HepG2 (cell line): ENCODE measurements around the gene RNF40. TPM values are rescaled to one million over a fixed set of nuclear protein-coding genes. Genes with fewer than 3 reads are reported as not detected.

Experiments used
- BRD4 ChIP-seq: sonication (generic); formaldehyde crosslinking; IDR thresholded peaks from 2 replicates; pipeline ENCODE4 v1.4.0; 2020; ENCODE audit warnings: missing genetic modification reagents
- DMAP1 ChIP-seq: IDR thresholded peaks from 2 replicates; pipeline ENCODE4 v1.6.1; 2016
- DPF2 ChIP-seq: sonication (generic); formaldehyde crosslinking; IDR thresholded peaks from 2 replicates; pipeline ENCODE4 v1.4.0; 2020; ENCODE audit warnings: mild to moderate bottlenecking, low read depth, missing genetic modification reagents, borderline replicate concordance
- GATAD1 ChIP-seq: IDR thresholded peaks from 2 replicates; pipeline ENCODE4 v1.6.1; 2016; ENCODE audit warnings: missing genetic modification reagents, missing compliant biosample characterization
- HINFP ChIP-seq: sonication (generic); formaldehyde crosslinking; IDR thresholded peaks from 2 replicates; pipeline ENCODE4 v1.4.0; 2020; ENCODE audit warnings: low read depth, mild to moderate bottlenecking, missing genetic modification reagents
- JUNB ChIP-seq: sonication (generic); formaldehyde crosslinking; IDR thresholded peaks from 2 replicates; pipeline ENCODE4 v1.8.0; 2022; ENCODE audit warnings: missing genetic modification reagents, mild to moderate bottlenecking, borderline replicate concordance
- NFE2L1 ChIP-seq: sonication (generic); formaldehyde crosslinking; IDR thresholded peaks from 2 replicates; pipeline ENCODE4 v1.4.0; 2020; ENCODE audit warnings: missing genetic modification reagents, mild to moderate bottlenecking, borderline replicate concordance
- PCBP2 ChIP-seq: fragments of 200-400 bp; formaldehyde crosslinking; optimal IDR thresholded peaks from 2 replicates; pipeline ENCODE3; 2018; ENCODE audit warnings: low read length, low read depth; ENCODE audit not compliant: poor library complexity, severe bottlenecking
- SAFB2 ChIP-seq: sonication (generic); formaldehyde crosslinking; IDR thresholded peaks from 2 replicates; pipeline ENCODE4 v1.5.1; 2020; ENCODE audit warnings: missing genetic modification reagents, low read depth, mild to moderate bottlenecking, borderline replicate concordance
- SKIL ChIP-seq: sonication (generic); formaldehyde crosslinking; IDR thresholded peaks from 2 replicates; pipeline ENCODE4 v1.8.0; 2022; ENCODE audit warnings: missing genetic modification reagents, mild to moderate bottlenecking, moderate library complexity, borderline replicate concordance
- SMARCE1 ChIP-seq: fragments of 450-650 bp; IDR thresholded peaks from 2 replicates; pipeline ENCODE4 v1.6.1; 2017; ENCODE audit warnings: borderline replicate concordance
- SRY ChIP-seq: sonication (generic); formaldehyde crosslinking; IDR thresholded peaks from 2 replicates; pipeline ENCODE4 v1.8.0; 2022; ENCODE audit warnings: mild to moderate bottlenecking, missing genetic modification reagents
- ZIK1 ChIP-seq: sonication (generic); formaldehyde crosslinking; IDR thresholded peaks from 2 replicates; pipeline ENCODE4 v1.5.0; 2020; ENCODE audit warnings: mild to moderate bottlenecking, low read depth, missing genetic modification reagents, borderline replicate concordance
- ZKSCAN1 ChIP-seq: fragments of 150-350 bp; IDR thresholded peaks from 2 replicates; pipeline ENCODE4 v1.6.1; 2014; ENCODE audit warnings: low read length
- ZNF264 ChIP-seq: sonication (generic); formaldehyde crosslinking; IDR thresholded peaks from 2 replicates; pipeline ENCODE4 v1.4.0; 2020; ENCODE audit warnings: missing genetic modification reagents
- ZNF276 ChIP-seq: sonication (generic); formaldehyde crosslinking; IDR thresholded peaks from 2 replicates; pipeline ENCODE4 v1.4.0; 2020; ENCODE audit warnings: mild to moderate bottlenecking, low read depth, missing genetic modification reagents
- ZNF670 ChIP-seq: sonication (generic); formaldehyde crosslinking; IDR thresholded peaks from 2 replicates; pipeline ENCODE4 v1.8.0; 2022; ENCODE audit warnings: mild to moderate bottlenecking, missing genetic modification reagents, borderline replicate concordance
- ZNF746 ChIP-seq: sonication (generic); formaldehyde crosslinking; IDR thresholded peaks from 2 replicates; pipeline ENCODE4 v1.8.0; 2022; ENCODE audit warnings: mild to moderate bottlenecking, missing genetic modification reagents
- polyA plus RNA-seq, 8 experiments: library from polyadenylated mRNA; depleted of rRNA in 3 of 8; stranded (reverse) in 7 of 8; unstranded in 1 of 8; fragments of >200 nt; fragmentation: Illumina TruSeq in 4 of 8; extraction: Trizol in 4 of 8; gene quantifications; 2 replicates each; pipeline versions ENCODE4 v1.2.1 to v1.2.3, GENCODE V29; 2011 to 2016; ENCODE audit warnings: low read depth in 4 of 8, missing spikeins in 1 of 8, mixed read lengths in 1 of 8; ENCODE audit not compliant: insufficient read depth in 1 of 8
- total RNA-seq, 5 experiments: library from RNA; depleted of rRNA; stranded (reverse); fragments of >200 nt; fragmentation: Illumina TruSeq; extraction: Trizol; gene quantifications; 2 replicates each; pipeline ENCODE4 v1.2.3, GENCODE V29; 2016; ENCODE audit warnings: low read depth in 1 of 5
- TF ChIP-seq, protein P1 (sequence below): sonication (generic); formaldehyde crosslinking; IDR thresholded peaks from 2 replicates; pipeline ENCODE4 v1.5.1; 2020; ENCODE audit warnings: missing genetic modification reagents, mild to moderate bottlenecking, borderline replicate concordance

RNF40 gene
- total and polyA plus RNA-seq, 2 of the 13 experiments (the other 11 are each of a cell fraction or from before 2014, with no cell fraction given) = 84.0 to 85.6 TPM

DNA sequence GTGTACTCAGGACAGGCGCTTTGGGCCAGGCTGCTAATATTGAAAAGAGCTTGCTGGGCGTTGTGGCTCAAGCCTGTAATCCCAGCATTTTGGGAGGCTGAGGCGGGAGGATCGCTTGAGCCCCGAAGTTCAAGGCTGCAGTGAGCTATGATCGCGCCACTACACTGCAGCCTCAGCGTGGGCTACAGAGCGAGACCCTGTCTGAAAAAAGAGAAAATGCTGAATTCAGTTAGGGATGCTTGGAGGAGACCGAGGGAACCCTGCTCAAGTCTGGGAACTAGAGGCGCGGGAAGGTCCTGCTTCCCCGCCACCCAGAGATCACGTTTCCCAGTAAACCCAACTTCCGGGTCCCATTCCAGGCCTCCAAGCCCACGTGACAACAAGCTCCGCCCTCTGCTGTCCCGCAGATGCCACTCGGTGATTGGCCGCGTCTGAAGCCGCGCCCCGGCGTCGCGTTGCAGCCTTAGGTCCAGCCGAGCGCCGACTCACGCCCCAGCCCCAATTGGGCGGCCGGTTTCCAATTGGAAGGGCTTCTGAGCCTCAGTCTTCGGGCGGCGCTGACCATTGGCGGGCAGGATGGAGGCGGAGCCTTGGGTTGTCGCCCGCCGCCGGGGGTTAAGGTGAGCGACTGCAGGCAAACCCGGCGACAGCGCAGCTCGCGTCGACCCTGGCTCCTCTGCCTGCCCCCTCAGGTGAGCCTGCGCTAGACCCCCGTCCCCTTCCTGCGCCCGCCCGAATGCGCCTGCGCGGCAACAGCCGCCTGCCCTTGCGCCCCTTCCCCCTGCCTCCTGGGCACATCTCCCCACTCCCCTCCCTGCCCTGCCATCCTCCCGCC, 14.1 kb upstream of the RNF40 start, which contains the start of gene PHKG2 (continued):
- 0 out of 2 replicates have a peak, but pooled peaks have one; percentile 73 for TF ChIP-seq ZNF276 (CRISPR knock-in tag)
- no peak for TF ChIP-seq DPF2 (CRISPR knock-in tag)
- TF ChIP-seq, protein P1, sequence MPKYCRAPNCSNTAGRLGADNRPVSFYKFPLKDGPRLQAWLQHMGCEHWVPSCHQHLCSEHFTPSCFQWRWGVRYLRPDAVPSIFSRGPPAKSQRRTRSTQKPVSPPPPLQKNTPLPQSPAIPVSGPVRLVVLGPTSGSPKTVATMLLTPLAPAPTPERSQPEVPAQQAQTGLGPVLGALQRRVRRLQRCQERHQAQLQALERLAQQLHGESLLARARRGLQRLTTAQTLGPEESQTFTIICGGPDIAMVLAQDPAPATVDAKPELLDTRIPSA = no peak
- no peak for TF ChIP-seq ZKSCAN1
- TF ChIP-seq GATAD1 = peak; percentile 91
- TF ChIP-seq SRY = peak; percentile 66; the same call in 1 of the 2 replicates
- TF ChIP-seq ZNF264 (CRISPR knock-in tag) = peak; percentile 64; the same call in 1 of the 2 replicates
- TF ChIP-seq SMARCE1 = no peak
- TF ChIP-seq JUNB = no peak
- no peak for TF ChIP-seq HINFP (CRISPR knock-in tag)
- TF ChIP-seq ZNF670 (CRISPR knock-in tag) = no peak; the same call in 1 of the 2 replicates
- peak; percentile 81; the same call in 1 of the 2 replicates for TF ChIP-seq BRD4 (CRISPR knock-in tag)
- TF ChIP-seq NFE2L1 (CRISPR knock-in tag) = no peak
- peak; percentile 52; the same call in 1 of the 2 replicates for TF ChIP-seq SAFB2 (CRISPR knock-in tag)
- TF ChIP-seq ZNF746 (CRISPR knock-in tag) = peak; percentile 22; the same call in 1 of the 2 replicates
- peak; percentile 64; the same call in 1 of the 2 replicates for TF ChIP-seq ZIK1 (CRISPR knock-in tag)
- no peak for TF ChIP-seq PCBP2
- TF ChIP-seq SKIL (CRISPR knock-in tag) = no peak
- peak; percentile 86 for TF ChIP-seq DMAP1 (CRISPR knock-in tag)
